HG02623 (cell line): Measurements from ENCODE around the gene LRRN1.
"Not testable (repeated sequence)": the region's sequence is repeated elsewhere in the genome, so short reads cannot be mapped to it uniquely, and the experiment has no call there.

Source experiments
- ATAC-seq: cut with Tn5 transposase; IDR thresholded peaks from one replicate; pipeline ENCODE4 v1.9.1; 2021; ENCODE audit warnings: moderate library complexity; ENCODE audit not compliant: unreplicated experiment

Gene LRRN1

DNA sequence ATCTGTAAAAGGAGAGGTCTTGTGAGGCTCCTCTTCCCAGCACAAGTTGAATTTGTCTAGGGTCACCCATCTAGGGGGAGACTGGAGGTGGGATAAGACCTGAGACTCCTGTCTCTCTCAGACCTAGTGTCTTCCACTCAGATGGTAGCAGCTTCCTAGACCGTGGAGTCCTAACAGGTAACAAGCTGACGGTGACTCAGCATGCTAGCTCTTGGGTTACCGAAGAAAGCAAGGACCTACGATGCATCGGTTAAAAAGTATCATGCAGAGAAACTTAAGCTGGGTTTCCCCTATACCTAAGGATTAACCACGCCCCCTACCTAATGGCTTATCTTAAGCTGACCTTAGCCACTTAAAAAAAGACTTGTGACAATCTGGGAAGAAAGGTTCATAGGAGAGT is 7.6 kb downstream of the LRRN1 start:
- ATAC-seq, result no peak

DNA sequence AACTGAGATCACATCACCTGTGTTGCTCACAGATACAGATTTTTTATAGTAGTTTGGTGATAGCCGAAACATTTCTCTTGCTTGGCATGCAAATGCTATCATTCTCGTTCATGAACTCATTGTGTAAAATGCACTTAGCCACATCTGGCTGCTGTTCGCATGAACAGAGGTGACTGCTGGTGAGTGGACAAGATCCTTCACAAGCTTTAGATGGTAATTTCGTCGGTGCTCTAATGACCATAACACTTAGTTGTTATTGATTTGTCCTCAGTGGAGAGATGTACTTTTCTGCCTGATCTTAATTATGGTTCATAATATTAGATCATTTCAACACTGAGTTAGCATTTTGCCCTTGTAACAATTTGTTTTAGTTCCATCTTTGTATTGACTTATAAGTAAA is 13.8 kb downstream of the LRRN1 start:
- ATAC-seq, result no peak

DNA sequence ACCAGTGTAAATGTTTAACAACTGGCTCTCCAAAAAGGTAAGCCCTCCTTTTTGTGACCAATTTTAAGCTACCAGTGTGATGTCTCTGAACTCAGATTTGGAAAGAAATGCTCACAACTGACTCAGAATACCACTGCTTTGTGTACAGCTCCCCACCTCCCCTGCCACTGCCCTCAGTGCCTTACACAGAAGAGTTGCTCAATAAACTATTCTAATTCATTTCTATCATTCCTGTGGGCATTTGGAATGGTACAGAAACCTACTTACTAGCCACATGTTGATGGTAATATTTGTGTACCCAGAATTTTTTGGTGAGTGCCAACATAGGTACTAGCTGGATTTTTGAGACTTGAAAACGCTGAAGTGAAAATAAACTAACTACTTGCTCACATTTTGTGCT is 16.0 kb downstream of the LRRN1 start:
- no peak for ATAC-seq

DNA sequence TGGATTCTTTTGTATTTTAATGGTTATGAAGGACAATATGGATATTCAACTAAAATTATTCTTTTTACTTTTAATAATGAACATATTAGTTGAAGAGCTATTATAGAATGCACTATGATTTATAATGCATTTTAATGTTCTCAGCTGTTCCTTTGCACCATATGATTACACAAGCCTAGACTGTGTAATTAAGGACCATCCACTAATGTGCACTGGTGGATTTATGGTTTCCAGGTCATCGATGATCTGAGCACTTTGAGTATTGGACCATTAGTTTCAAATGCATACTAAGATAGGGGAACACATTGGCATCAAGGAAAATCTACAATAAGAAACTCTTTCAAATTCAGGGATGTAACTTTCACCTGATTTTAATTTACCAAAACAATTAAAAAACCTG is 16.8 kb downstream of the LRRN1 start:
- ATAC-seq, result no peak

DNA sequence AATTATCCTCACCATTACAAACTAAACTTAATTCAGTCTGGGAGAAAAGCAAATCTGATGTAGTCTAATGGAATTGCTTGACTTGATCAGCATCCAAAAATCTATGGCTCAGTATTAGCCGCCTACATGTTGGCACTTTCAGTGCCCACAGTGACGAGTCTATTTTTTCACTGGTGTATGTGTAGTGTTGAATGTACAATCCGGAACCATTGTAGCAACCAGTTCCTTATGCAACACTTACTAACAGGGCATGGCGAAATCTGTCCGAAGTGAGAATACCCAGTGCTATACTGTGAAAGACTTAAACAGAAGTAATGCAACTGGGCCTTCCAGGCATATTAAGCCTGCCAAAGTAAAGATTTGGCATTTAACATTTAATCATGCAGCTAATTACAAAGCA is 18.6 kb downstream of the LRRN1 start:
- ATAC-seq, result no peak

DNA sequence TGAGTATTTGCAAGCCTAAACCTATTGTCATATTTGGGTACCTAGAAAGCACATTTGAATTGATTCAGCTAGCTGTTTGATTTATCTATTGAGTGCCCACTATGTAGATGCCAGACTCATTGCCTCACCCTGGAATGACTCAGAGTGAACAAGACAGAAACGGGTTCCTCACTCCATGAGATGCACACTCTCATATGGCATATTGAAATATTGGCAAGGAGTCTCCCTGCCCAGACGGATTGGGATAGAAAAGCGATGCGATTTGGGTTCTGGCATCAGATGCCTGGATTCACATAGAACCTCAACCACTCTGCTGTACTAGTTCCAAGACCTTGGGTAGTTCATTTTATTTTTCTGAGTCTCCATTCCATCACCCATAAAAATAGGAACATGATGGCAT is 22.5 kb downstream of the LRRN1 start:
- ATAC-seq, result no peak

DNA sequence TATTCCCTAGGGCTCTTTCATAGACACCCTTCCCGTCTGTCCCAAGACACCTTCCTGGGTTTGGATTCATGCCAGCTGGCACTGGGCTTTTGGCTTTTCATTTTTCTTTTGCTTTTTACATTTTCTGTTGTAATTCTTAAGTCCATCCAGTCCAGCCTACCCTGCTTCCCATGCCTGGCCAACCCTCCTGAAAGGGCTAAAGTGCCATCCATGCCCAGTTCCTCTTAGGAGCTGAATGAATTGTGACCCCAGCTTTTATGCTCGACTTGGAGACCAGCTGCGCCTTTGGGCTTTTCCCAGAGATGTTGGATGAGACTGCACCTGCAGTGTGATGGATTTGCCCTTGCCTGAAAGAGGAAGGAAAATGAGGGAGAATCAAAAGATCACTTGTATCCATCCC is 25.8 kb downstream of the LRRN1 start:
- no peak for ATAC-seq

DNA sequence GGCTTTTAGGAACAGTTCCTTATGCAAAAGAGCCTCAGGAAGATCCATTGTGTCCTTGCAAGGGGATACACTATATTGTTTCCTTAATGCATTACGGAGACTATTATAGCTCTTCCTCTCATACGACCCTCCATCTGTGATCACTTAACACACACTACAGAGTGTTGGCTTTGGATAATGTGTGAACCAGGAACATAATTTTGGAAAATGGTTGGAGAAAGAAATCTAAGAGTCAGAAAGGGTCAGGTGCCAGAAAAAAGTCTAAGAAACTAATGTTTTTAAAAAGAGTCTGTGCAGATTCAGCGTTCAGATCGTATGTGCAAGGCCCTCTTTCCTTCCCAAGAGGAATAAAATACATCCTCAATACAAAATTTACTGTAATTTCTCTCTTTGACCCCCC is 27.3 kb downstream of the LRRN1 start:
- ATAC-seq, result no peak

DNA sequence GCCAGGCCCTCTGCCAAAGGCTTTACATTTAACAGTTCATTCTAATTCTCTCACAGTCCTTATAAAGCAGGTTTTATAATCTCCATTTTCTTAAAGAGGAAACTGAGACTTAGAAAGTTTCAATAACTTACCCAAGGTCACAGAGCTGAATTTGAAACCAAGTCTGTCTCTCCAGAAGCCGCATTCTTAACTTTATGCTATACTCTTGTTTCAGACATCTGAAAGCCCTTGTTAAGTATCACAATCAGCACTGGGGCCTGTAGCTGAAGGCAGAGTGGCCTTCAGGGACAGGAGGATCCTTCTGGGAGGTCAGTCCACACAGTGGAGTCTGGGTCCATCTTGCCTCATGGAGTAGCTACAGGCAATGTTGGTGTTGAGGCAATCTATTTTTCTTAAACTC is 27.9 kb downstream of the LRRN1 start:
- no peak for ATAC-seq

DNA sequence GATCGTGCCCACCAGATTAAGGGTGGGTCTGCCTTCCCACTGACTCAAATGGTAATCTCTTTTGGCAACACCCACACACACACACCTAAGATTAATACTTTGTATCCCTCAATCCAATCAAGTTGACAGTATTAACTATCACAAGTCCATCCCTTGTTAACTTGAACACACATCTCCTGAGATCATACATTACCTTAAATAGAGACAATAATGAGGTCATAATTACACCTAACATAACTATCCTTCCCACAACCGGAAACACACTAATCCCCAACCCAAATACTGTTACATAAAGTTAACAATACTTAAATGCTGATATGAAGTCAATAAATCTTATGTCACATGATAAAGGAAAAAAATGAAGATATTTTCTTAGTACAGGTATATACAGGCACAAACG is 29.2 kb downstream of the LRRN1 start:
- not testable (repeated sequence) for ATAC-seq

DNA sequence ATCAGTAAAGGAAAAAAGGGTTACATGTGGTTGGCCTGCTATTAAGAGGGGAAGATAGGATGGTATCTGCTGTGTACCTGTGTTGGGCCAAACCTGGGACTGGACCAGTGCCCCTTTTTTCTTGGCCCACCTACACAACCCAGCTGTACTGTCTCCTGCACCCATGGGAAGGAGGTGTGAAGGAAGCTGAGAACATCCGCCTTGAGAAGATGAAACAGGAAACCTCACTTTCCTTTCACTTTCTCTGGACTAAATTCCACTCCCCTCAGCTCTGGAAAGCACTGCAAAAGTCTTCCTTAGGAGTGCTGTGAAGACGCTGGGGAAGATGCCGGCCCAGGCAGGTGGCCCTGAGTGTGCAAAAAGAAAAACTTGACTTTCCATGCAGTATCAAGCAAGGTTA is 37.6 kb downstream of the LRRN1 start:
- ATAC-seq, result no peak

DNA sequence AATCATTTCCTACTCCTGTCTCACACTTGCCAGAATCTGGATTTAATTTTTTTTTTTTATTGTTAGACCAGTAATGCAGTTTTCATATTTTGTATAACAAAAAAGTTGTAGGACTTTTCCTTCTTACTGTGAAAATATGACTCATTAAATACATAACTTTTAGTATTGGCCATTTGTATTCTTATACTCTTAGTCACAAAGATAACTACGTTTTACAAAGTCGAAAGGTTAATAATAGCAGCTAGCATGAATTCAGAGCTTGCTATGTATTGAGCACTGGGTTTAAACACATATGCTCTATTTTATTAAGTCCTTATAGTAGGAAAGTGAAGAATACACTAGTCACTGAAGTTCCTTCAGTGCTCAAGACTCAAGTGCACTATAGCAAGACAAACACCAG is 43.1 kb downstream of the LRRN1 start:
- ATAC-seq, result no peak

DNA sequence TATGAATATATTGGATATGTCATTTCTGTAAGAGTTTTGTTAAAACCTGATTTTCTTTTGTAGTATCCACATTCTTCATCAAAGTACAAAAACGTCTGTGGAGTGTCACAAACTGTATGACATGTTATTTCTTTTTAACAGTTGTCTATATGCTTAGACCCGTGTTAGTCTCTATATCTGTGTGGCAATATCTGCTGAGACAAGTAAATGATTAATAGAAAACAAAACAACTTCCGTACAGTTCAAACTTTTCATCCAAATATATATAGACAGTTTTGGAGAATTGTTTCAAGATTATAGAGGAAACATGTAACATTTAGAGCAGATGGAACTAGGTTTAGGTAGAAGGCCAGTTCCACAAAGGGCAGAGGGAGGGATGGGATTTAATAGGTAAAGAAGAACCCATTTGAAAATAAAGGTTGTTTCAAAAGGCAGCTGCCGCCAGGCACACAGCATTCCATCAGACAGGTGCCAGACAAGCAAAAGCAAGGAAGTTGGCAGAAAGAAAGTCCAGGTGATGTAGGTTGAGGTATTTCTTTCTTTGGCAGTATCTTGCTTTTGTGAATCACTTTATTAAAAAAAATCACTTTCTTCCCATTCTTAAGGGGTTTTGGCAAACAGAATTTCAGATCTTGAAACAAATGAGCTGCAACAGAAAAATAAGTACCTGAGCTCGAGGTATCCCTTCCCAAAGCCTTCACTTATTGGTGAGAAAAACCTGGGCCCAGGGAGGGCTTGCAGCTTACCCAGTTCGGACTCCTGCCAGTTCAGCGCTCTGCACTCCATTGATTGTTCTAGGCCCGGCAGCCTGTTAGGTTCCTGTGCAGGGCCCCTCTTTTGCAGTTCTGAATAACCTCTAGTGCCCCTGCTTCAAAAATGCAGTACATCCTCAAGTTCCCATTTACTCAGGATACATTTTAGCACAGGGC is 49.0 kb downstream of the LRRN1 start:
- ATAC-seq, result no peak

DNA sequence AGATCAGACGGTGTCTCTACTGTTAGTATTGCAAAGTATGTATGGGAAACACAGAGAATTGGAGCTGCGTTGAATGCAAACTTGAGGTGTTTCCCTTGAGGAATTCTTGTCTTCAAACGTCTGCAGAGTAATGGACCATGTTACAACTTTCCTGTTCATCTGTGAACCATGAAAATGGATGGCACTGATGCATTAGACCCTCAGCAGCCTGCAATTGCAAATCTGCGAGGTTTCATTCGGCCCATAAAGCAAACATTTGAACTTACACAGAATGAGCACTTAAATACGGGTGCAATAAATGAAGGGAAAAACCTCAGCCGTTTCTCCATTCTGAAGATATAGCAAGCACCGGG is 49.7 kb downstream of the LRRN1 start:
- no peak for ATAC-seq

DNA sequence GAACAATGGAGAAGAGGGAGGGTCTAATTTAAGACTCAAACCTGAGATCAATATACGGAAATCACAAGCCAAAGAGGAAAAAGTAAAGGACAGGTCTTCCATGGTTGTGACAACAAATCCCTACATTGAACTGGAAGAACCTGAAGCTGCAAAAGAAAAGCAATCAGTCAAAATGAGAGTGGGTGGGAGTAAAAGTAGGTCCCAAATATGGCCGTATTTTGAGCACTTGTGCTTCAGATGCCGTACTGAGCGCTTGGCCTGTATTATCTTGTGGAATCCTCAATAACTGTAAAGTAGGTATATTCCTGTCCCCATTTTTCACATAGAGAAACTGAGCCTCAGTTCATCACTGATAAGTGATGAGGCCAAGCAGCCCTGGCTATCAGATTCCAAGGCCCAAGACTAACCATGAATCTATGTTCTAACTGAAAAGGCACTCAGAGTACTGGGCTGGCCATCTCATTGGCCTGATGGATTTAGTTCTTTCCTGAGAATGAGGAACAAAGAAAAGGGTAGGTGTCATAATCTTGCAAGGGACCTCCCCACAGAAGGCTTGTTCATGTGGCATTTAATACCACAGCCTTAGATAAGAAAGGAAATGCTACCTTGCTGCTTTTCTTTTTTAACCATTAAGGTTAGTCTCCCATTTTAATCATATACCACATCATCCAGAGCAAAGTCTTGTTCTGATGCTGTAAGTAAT is 52.5 kb downstream of the LRRN1 start:
- peak; percentile 89 for ATAC-seq

DNA sequence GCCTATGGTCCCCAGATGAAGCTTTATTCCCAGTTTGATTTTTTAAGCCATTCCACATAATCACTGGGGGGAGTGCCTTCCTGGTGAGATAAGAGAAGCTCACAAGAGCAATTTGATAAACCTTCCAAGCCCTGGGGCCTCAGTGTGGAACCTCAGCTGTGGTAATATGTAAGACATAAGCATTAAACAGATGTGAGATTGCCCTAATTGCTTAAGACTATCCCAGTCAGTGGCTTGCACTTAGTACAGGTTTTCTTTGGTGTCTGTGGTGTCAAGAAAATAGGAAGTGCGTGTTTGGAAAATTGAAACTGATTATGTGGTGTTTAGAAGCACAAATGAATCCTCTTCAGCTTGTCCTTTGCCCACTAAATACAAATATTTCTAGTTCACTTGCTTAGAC is 54.3 kb downstream of the LRRN1 start:
- ATAC-seq, result no peak

DNA sequence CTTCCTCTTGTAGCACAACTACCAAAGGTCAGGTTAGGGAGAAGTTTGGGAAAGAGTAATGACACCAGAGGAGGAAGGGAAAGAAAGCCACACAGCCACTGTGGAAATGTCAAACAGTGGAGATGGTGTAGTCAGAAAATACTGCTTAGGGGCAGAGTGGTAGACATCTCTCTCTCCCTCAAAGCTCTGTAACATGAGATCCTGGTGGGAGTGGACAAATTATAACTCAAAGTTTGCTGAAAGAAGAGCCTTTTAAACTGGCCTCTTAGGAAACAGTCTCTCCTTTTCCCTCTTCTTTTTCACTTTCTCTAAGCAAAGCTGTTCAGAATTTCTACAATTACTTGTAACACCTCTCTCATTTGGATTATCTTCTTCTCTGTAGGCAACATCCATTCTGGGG is 55.8 kb downstream of the LRRN1 start:
- ATAC-seq, result no peak

DNA sequence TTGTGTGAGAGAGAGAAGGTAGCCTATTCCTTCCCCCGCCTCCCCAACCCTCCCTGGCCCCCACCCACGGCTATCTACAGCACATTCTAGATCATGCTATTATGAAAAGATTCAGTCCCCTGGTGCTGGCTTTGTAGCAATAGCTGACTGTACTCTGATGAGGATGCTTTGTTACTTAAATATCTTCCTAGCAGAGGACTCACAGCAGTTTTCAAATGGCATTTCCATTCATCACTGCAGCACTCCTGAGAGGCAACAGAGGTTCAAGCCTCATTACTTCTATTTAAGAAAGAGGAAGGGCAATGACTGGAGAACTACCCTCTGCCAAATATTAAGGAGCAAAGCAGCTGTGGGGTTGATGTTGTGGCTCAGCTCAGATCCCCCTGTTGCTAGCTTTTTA is 61.0 kb downstream of the LRRN1 start:
- ATAC-seq, result no peak

DNA sequence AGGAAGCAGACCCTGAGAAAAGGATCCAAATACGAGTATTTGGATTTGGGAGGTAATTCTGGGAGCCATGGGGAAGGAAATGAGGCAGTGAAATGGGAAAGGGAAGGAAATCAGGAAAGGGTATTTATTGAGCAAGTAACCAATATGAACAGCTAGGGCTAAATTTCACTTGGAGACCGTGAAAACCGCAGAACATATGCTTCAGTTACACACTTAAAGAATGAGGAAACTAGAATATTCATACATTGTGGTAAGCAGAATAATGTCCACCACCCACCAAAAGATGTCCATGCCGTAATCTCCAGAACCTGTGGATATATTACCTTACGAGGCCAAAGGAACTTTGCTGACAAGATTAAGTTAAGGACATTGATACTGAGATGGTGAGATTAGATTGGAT is 63.3 kb downstream of the LRRN1 start:
- ATAC-seq, result no peak

DNA sequence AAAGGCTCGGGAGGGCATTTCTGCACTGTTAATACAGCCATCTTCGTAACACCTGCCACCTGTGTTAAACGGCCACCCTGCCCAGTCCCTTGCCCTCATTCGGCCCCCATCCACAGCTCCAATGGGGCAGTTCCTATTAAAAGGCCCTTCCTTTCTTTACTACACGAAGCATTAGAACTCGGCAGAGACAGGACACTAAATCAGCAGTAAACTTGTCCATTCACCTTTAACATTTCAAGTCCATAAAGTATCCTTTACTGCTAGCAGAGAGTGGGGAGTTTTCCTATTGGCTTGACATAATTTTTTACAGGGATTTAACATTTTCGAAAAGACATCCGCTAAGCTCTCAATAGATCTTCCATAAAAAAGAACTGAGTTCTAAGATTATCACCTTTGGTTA is 76.3 kb downstream of the LRRN1 start:
- no peak for ATAC-seq

DNA sequence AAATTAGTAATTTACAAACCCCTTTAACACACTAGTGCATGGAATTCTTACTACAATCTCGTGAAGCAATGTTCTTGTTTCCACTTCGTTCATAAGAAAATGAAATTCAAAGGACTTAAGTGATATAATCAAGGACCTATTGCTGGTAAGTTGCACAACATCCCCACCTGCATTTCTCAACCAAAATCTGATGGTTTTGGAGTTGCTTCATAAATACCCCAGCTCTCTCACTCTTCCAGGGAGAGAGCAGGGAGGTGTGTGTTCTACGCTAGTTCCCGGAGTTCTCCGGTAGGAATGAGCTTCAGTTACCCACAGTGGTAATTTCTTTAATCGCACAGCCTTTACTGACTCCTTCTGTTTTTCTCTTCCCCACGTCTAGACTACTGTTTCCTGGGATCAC is 81.8 kb downstream of the LRRN1 start:
- no peak for ATAC-seq

DNA sequence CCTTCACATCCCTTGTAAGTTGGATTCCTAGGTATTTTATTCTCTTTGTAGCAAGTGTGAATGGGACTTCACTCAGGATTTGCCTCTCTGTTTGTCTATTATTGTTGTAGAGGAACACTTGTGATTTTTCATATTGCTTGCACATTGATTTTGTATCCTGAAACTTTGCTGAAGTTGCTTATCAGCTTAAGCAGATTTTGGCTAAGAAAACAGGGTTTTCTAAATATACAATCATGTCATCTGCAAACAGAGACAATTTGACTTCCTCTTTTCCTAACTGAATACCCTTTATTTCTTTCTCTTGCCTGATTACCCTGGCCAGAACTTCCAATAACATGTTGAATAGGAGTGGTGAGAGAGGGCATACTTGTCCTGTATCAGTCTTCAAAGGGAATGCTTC is 88.1 kb downstream of the LRRN1 start:
- not testable (repeated sequence) for ATAC-seq

DNA sequence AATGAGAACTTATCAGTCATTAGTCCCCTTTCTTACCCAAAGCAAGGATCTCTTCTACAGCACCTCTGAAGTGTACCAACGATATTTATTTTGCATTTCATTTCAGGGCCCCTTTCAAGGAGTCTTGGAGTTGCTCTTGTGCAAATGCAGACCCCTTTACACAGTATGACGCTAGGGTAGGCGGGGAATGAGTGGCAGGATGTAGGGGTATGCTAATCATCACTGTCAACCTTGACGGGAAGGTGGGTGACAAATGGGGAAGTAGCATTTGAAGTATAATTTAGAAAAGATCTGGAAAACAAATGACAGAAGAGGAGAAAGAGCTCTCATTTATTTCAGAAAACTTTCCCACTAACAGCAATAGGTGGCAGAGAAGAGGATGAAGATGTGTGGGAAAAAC is 94.4 kb downstream of the LRRN1 start:
- no peak for ATAC-seq
